Heart right ventricle (tissue), 16 donors: Measurements from ENCODE around the gene ZNF43. TPM values are rescaled to one million over a fixed set of nuclear protein-coding genes. Genes with fewer than 3 reads are reported as not detected.

Experiments used
- ATAC-seq, 8 donors: fragments of 200-7000 bp; cut with Tn5 transposase; one replicate each; pipeline ENCODE4 v1.9.1; 2020; ENCODE audit warnings: mild to moderate bottlenecking in 8 of 8, moderate library complexity in 8 of 8, moderate number of reproducible peaks in 1 of 8
- DNase-seq, 2 donors: peaks; one replicate each; pipeline ENCODE4 v3.0.0-alpha.2; 2020
- H3K27ac ChIP-seq, 10 donors: fragments of 200-600 bp; sonication (generic) in 2 of 10; one replicate each; pipeline versions ENCODE4 v1.5.0 to v1.8.0; 2020 to 2022; ENCODE audit warnings: mild to moderate bottlenecking in 3 of 10
- H3K27me3 ChIP-seq, 7 donors: fragments of 200-600 bp; one replicate each; pipeline ENCODE4 v1.8.0; 2021 to 2022; ENCODE audit warnings: mild to moderate bottlenecking in 2 of 7
- H3K36me3 ChIP-seq, 9 donors: fragments of 200-600 bp; sonication (generic) in 1 of 9; one replicate each; pipeline versions ENCODE4 v1.5.0 to v1.8.0; 2020 to 2022; ENCODE audit warnings: mild to moderate bottlenecking in 2 of 9
- H3K4me1 ChIP-seq, 9 donors: fragments of 200-600 bp; sonication (generic) in 1 of 9; one replicate each; pipeline versions ENCODE4 v1.5.0 to v1.8.0; 2020 to 2022; ENCODE audit warnings: mild to moderate bottlenecking in 4 of 9
- H3K4me3 ChIP-seq, 10 donors: fragments of 200-600 bp; sonication (generic) in 2 of 10; one replicate each; pipeline versions ENCODE4 v1.5.0 to v1.8.0; 2020 to 2022; ENCODE audit warnings: mild to moderate bottlenecking in 7 of 10, moderate library complexity in 2 of 10
- H3K9me3 ChIP-seq, 11 donors: fragments of 200-600 bp in 10 of 11; sonication (generic) in 2 of 11; one replicate each; pipeline versions ENCODE4 v1.5.0 to v1.8.0; 2013 to 2022; ENCODE audit warnings: mild to moderate bottlenecking in 2 of 11, control low read depth in 1 of 11, moderate library complexity in 1 of 11
- CTCF ChIP-seq, 9 donors: fragments of 200-600 bp; sonication (generic) in 2 of 9; IDR thresholded peaks; one replicate each; pipeline versions ENCODE4 v1.5.0 to v1.8.0; 2021 to 2022; ENCODE audit warnings: antibody characterized with exemption in 9 of 9, mild to moderate bottlenecking in 5 of 9, moderate library complexity in 1 of 9
- WGBS, 2 donors: extraction: QIAGEN DNeasy Blood & Tissue Kit; methylation state at CpG; one replicate each; pipeline ENCODE4 v1.1.7; 2013; ENCODE audit warnings: inconsistent platforms in 1 of 2; 5-methylcytosine and 5-hydroxymethylcytosine counted together
- intact Hi-C, 10 donors: fragments of 100-400 bp; cut with DNase I; formaldehyde crosslinking; loops; one replicate each; pipeline versions ENCODE4 v1.11.1 to v1.14.2; 2022
- polyA plus RNA-seq, 2 donors: library from polyadenylated mRNA; stranded (reverse); fragments of 200-250 nt; gene quantifications; one replicate each; pipeline ENCODE4 v1.2.3, GENCODE V29; 2013
- total RNA-seq, 10 donors: library from RNA; stranded (reverse); fragmentation: NEBNext Ultra II Directional in 3 of 10; extraction: Animal tissue kit (Norgen Biotek cat#: 25700) in 3 of 10; gene quantifications; one replicate each; pipeline versions ENCODE4 v1.2.1 to v1.2.4, GENCODE V29; 2021 to 2023
- donor health status: Arrhythmogenic right ventricular cardiomyopathy.
- donor health status: ischemic (EF 13 %, LVEDD 7.1; RV severe dilation, severe dysfunction).
- donor health status: healthy with polysubstance abuse.
- donor health status: DM: no; HTN: yes; CAD: no.
- donor health status: DM: no; HTN: no; CAD: no.
- donor health status: ischemic (EF 25% LVEDD 6.9; RV normal size, moderate dysfunction).
- donor health status: ischemic (EF 25% LVEDD 5.7; RV mildly dilated, moderate dysfunction).
- donor health status: healthy.
- donor health status: DM: yes; HTN: yes; CAD: no.
- donor health status: Ischemic cardiomyopathy.
- donor health status: ischemic (EF 35%, LVEDD 5.7; RV mildly dilated, moderate dysfunction).
- donor health status: nonischemic (EF 11% LVEDD 7.7; RV severe dilation, severe dysfunction).
- donor health status: DM: yes; HTN: yes; CAD: no.
- donor health status: PGD.
- donor health status: ischemic (EF 29% LVEDD 5.4; RV normal size, mild dysfunction).
- donor health status: nonischemic (EF 23%, LVEDD 6.1; RV moderate dilation, normal function).

ZNF43 gene
- total and polyA plus RNA-seq, 12 donors, result 1.9 to 9.5 (median 7.2) TPM

GRCh38 chr19:21851596-21852345, 15.8 kb upstream of the ZNF43 start:
- H3K4me3 ChIP-seq, result peak overlapping the region; percentile 53 to 94 (median 82)
- TF ChIP-seq CTCF (IDR thresholded peaks at IDR 0.05), result peak in 2 of 9 donors; percentile 8 to 37
- peaks cover 0 to 9% (median 6%) of the 10 kb centered on the region in 7 donors for H3K27me3 ChIP-seq
- H3K4me1 ChIP-seq, result peaks cover 0 to 24% (median 10%) of the 10 kb centered on the region in 9 donors
- H3K27ac ChIP-seq, result peak overlapping the region in 9 of 10 donors; percentile 63 to 89 (median 80)
- DNase-seq (peak; percentile 93 to 97), ATAC-seq (peak; percentile 99 to 100 (median 100))
- intact Hi-C loops, result loop anchor here in 1 of 10 donors (2.0 kb wide), 1 partner anchor 15 kb away; the partner anchor contains the start of gene ZNF43
- H3K36me3 ChIP-seq, result peaks cover 0 to 37% (median 5%) of the 10 kb centered on the region in 9 donors
- H3K9me3 ChIP-seq, result no peaks in the 10 kb centered on the region
- WGBS, 2 donors, result 0 to 1% methylated on average over 44 of the region's 44 CpGs

GRCh38 chr19:21850656-21851255, 14.8 kb upstream of the ZNF43 start:
- H3K27ac ChIP-seq, result peak overlapping the region in 3 of 10 donors; percentile 80 to 89 (median 84)
- peaks cover 0 to 46% (median 5%) of the 10 kb centered on the region in 9 donors for H3K36me3 ChIP-seq
- H3K4me3 ChIP-seq, result peak overlapping the region; percentile 53 to 94 (median 82)
- peaks cover 0 to 24% (median 10%) of the 10 kb centered on the region in 9 donors for H3K4me1 ChIP-seq
- 61 to 63% methylated on average over 9 of the region's 9 CpGs for WGBS, 2 donors
- DNase-seq (no peak), ATAC-seq (no peak)
- intact Hi-C loops, result no loop called here
- no peak for TF ChIP-seq CTCF (IDR thresholded peaks at IDR 0.05)
- H3K27me3 ChIP-seq, result no peaks in the 10 kb centered on the region
- no peaks in the 10 kb centered on the region for H3K9me3 ChIP-seq

- intact Hi-C loops, result loop anchor here in 1 of 10 donors (10.0 kb wide), 1 partner anchor 84 kb away; the partner anchor contains the start of gene ZNF100
- no peak overlapping the region for H3K4me3 ChIP-seq
- H3K36me3 ChIP-seq, result peaks cover 0 to 65% (median 5%) of the 10 kb centered on the region in 9 donors
- DNase-seq (no peak), ATAC-seq (no peak)
- no peak overlapping the region for H3K27ac ChIP-seq
- no peaks in the 10 kb centered on the region for H3K9me3 ChIP-seq
- H3K27me3 ChIP-seq, result no peaks in the 10 kb centered on the region
- no peak for TF ChIP-seq CTCF (IDR thresholded peaks at IDR 0.05)
- WGBS, 2 donors, result 77 to 93% methylated on average over 6 of the region's 6 CpGs
- peaks cover 0 to 24% (median 10%) of the 10 kb centered on the region in 9 donors for H3K4me1 ChIP-seq
Measured at GRCh38 chr19:21848706-21849105, 12.7 kb upstream of the ZNF43 start.

- Histone ChIP-seq H3K9me3 (no peaks in the 10 kb centered on the region), H3K4me1 (no peaks in the 10 kb centered on the region), H3K36me3 (peaks cover 0 to 84% (median 15%) of the 10 kb centered on the region in 9 donors), H3K27ac (no peak overlapping the region), H3K27me3 (no peaks in the 10 kb centered on the region), H3K4me3 (no peak overlapping the region)
- intact Hi-C loops, result loop anchor here in 1 of 10 donors (10.0 kb wide), 1 partner anchor 78 kb away; the partner anchor contains the start of gene ZNF100
- no peak for DNase-seq
- no peak for ATAC-seq
- WGBS, 2 donors, result 96 to 97% methylated on average over 5 of the region's 5 CpGs
- no peak for TF ChIP-seq CTCF (IDR thresholded peaks at IDR 0.05)
Measured at GRCh38 chr19:21843081-21843480, 7.1 kb upstream of the ZNF43 start.
